HL-60 (cell line): ENCODE results near the gene ATP13A3.

ENCODE experiments used
- TF ChIP-seq, protein P1 (sequence below): IDR thresholded peaks from one replicate; pipeline ENCODE4 v1.5.1; 2011; ENCODE audit warnings: low read length, control low read depth, inconsistent platforms; ENCODE audit not compliant: insufficient read depth
- TF ChIP-seq, protein P2 (sequence below): IDR thresholded peaks from 2 replicates; pipeline ENCODE4 v1.6.1; 2012; ENCODE audit warnings: low read depth; ENCODE audit not compliant: insufficient replicate concordance

DNA sequence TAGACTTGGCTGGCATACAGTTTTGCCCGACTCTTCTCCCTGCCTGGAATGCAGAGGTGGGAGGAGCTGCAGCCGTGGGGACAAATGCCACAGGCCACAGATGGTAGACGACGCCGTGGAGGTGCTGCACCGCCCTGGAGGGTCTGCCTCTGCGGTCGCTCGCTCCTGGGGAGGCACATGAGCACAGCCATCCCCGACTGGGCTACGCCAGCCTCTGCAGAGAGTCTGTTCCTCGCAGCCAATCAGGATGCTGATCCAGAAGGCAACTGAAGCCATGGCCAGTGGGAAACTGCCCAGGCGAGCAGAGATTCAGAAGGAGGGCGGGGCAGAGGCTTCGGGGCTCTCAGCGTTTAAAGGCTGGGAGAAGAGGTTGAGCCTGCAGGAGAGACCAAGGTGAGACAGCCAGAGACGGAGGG lies 105.3 kb downstream of the ATP13A3 start:
- TF ChIP-seq, protein P1, sequence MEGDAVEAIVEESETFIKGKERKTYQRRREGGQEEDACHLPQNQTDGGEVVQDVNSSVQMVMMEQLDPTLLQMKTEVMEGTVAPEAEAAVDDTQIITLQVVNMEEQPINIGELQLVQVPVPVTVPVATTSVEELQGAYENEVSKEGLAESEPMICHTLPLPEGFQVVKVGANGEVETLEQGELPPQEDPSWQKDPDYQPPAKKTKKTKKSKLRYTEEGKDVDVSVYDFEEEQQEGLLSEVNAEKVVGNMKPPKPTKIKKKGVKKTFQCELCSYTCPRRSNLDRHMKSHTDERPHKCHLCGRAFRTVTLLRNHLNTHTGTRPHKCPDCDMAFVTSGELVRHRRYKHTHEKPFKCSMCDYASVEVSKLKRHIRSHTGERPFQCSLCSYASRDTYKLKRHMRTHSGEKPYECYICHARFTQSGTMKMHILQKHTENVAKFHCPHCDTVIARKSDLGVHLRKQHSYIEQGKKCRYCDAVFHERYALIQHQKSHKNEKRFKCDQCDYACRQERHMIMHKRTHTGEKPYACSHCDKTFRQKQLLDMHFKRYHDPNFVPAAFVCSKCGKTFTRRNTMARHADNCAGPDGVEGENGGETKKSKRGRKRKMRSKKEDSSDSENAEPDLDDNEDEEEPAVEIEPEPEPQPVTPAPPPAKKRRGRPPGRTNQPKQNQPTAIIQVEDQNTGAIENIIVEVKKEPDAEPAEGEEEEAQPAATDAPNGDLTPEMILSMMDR, result no peak
- TF ChIP-seq, protein P2, sequence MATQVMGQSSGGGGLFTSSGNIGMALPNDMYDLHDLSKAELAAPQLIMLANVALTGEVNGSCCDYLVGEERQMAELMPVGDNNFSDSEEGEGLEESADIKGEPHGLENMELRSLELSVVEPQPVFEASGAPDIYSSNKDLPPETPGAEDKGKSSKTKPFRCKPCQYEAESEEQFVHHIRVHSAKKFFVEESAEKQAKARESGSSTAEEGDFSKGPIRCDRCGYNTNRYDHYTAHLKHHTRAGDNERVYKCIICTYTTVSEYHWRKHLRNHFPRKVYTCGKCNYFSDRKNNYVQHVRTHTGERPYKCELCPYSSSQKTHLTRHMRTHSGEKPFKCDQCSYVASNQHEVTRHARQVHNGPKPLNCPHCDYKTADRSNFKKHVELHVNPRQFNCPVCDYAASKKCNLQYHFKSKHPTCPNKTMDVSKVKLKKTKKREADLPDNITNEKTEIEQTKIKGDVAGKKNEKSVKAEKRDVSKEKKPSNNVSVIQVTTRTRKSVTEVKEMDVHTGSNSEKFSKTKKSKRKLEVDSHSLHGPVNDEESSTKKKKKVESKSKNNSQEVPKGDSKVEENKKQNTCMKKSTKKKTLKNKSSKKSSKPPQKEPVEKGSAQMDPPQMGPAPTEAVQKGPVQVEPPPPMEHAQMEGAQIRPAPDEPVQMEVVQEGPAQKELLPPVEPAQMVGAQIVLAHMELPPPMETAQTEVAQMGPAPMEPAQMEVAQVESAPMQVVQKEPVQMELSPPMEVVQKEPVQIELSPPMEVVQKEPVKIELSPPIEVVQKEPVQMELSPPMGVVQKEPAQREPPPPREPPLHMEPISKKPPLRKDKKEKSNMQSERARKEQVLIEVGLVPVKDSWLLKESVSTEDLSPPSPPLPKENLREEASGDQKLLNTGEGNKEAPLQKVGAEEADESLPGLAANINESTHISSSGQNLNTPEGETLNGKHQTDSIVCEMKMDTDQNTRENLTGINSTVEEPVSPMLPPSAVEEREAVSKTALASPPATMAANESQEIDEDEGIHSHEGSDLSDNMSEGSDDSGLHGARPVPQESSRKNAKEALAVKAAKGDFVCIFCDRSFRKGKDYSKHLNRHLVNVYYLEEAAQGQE, result no peak
